A673 (cell line): ENCODE measurements around the gene DIP2C. TPM values are rescaled to one million over a fixed set of nuclear protein-coding genes. Genes with fewer than 3 reads are reported as not detected.

Experiments used
- BruUV-seq: library from RNA; stranded (reverse); fragments of 400-500 nt; replicated peaks from 2 replicates; lab custom pipeline; 2021; lab: Mats Ljungman, UMichigan
- CTCF ChIA-PET: fragments of 300-600 bp; sonication (Branson Sonifier 250); formaldehyde crosslinking; loops from one replicate; lab custom pipeline; 2022; ENCODE audit warnings: antibody characterized with exemption; lab: Charles Lee
- POLR2A ChIA-PET: fragments of 300-600 bp; sonication (Branson Sonifier 250); formaldehyde crosslinking; loops from one replicate; lab custom pipeline; 2022; ENCODE audit warnings: antibody characterized with exemption; ENCODE audit not compliant: low non-redundant PET; lab: Charles Lee
- DNase-seq: peaks from one replicate; pipeline ENCODE4 v3.0.0-alpha.2; 2015; ENCODE audit warnings: low spot score
- H3K27ac ChIP-seq: fragments of 200-600 bp; sonication (generic); 2 replicates; pipeline ENCODE4 v1.5.1; 2016; ENCODE audit warnings: mixed run types, low read depth, mild to moderate bottlenecking, mixed read lengths, antibody characterized with exemption, low read length; ENCODE audit not compliant: poor library complexity, severe bottlenecking
- H3K27me3 ChIP-seq: fragments of 200-600 bp; sonication (generic); replicated peaks from 2 replicates; pipeline ENCODE4 v1.6.1; 2017; ENCODE audit warnings: mixed run types, low read depth, mild to moderate bottlenecking, mixed read lengths, antibody characterized with exemption, low read length; ENCODE audit not compliant: insufficient read depth, poor library complexity
- H3K36me3 ChIP-seq: fragments of 200-600 bp; sonication (generic); 2 replicates; pipeline ENCODE4 v1.6.1; 2016; ENCODE audit warnings: mixed run types, mild to moderate bottlenecking, mixed read lengths, antibody characterized with exemption, low read length; ENCODE audit not compliant: insufficient read depth, poor library complexity, severe bottlenecking
- H3K4me1 ChIP-seq: fragments of 200-600 bp; sonication (generic); 2 replicates; pipeline ENCODE4 v1.6.1; 2017; ENCODE audit warnings: mixed run types, mild to moderate bottlenecking, mixed read lengths, antibody characterized with exemption, low read length; ENCODE audit not compliant: insufficient read depth, poor library complexity, severe bottlenecking
- H3K4me3 ChIP-seq: fragments of 200-600 bp; sonication (generic); 2 replicates; pipeline ENCODE4 v1.5.1; 2016; ENCODE audit warnings: low read depth, mixed run types, mild to moderate bottlenecking, mixed read lengths, low read length; ENCODE audit not compliant: poor library complexity, severe bottlenecking
- H3K9me3 ChIP-seq: fragments of 200-600 bp; sonication (generic); 2 replicates; pipeline ENCODE4 v1.6.1; 2016; ENCODE audit warnings: mixed run types, low read depth, mild to moderate bottlenecking, mixed read lengths, antibody characterized with exemption, low read length; ENCODE audit not compliant: poor library complexity, severe bottlenecking
- EZH2 ChIP-seq: fragments of 200-600 bp; sonication (generic); IDR thresholded peaks from 2 replicates; pipeline ENCODE4 v1.6.1; 2017; ENCODE audit warnings: borderline replicate concordance, low read depth, mild to moderate bottlenecking, mixed read lengths, antibody characterized with exemption, low read length; ENCODE audit not compliant: poor library complexity, severe bottlenecking
- intact Hi-C: fragments of 100-400 bp; cut with micrococcal nuclease; formaldehyde crosslinking; loops from one replicate; pipeline ENCODE4 v1.10.0; 2022; ENCODE audit not compliant: unreplicated experiment
- total RNA-seq: library from RNA; stranded (reverse); gene quantifications from 2 replicates; pipeline ENCODE4 v1.2.3, GENCODE V29; 2021
- TF ChIP-seq, protein P1 (sequence below): fragments of 300-800, 200-600 bp; sonication (generic); conservative IDR thresholded peaks from 2 replicates; pipeline ENCODE4 v1.5.1; 2017; ENCODE audit warnings: low read depth, mild to moderate bottlenecking, antibody characterized with exemption, low read length, moderate library complexity, mixed read lengths

DIP2C gene
- total RNA-seq, 1 experiment from 2014 or later, result 13.2 TPM

- TF ChIP-seq, protein P1, sequence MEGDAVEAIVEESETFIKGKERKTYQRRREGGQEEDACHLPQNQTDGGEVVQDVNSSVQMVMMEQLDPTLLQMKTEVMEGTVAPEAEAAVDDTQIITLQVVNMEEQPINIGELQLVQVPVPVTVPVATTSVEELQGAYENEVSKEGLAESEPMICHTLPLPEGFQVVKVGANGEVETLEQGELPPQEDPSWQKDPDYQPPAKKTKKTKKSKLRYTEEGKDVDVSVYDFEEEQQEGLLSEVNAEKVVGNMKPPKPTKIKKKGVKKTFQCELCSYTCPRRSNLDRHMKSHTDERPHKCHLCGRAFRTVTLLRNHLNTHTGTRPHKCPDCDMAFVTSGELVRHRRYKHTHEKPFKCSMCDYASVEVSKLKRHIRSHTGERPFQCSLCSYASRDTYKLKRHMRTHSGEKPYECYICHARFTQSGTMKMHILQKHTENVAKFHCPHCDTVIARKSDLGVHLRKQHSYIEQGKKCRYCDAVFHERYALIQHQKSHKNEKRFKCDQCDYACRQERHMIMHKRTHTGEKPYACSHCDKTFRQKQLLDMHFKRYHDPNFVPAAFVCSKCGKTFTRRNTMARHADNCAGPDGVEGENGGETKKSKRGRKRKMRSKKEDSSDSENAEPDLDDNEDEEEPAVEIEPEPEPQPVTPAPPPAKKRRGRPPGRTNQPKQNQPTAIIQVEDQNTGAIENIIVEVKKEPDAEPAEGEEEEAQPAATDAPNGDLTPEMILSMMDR, result no peak
- no peak for TF ChIP-seq EZH2
- Histone ChIP-seq H3K27ac (no peak overlapping the region), H3K27me3 (no peaks in the 10 kb centered on the region), H3K4me3 (no peak overlapping the region), H3K9me3 (no peaks in the 10 kb centered on the region), H3K4me1 (peaks cover 6% of the 10 kb centered on the region), H3K36me3 (no peaks in the 10 kb centered on the region)
- CTCF ChIA-PET, result no interaction called here
- POLR2A ChIA-PET, result no interaction called here
- no TSS peak for BruUV-seq
- no peak for DNase-seq
- intact Hi-C loops, result no loop called here
These were observed 13.3 kb downstream of the DIP2C start for GRCh38 chr10:676178-676577.

DNA sequence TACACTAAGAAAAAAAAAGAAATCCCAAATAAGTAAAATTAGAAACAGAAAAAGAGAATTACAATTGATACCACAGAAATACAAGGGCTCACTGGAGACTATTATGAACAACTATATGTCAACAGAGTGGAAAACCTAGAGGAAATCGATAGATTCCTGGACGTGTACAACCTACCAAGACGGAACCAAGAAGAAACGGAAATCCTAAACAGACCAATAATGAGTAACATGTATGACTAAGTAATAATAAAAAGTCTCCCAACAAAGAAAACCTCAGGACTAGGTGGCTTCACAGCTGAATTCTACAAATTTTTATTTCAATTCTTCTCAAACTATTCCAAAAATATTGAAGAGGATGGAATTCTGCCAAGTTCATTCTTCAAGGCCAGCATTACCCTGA is 13.9 kb downstream of the DIP2C start:
- Histone ChIP-seq H3K9me3 (no peaks in the 10 kb centered on the region), H3K36me3 (no peaks in the 10 kb centered on the region), H3K4me1 (peaks cover 6% of the 10 kb centered on the region), H3K4me3 (no peak overlapping the region), H3K27me3 (no peaks in the 10 kb centered on the region), H3K27ac (no peak overlapping the region)
- POLR2A ChIA-PET, result no interaction called here
- DNase-seq, result no peak
- BruUV-seq, result no TSS peak
- intact Hi-C loops, result no loop called here
- TF ChIP-seq, protein P1, result no peak
- no peak for TF ChIP-seq EZH2
- CTCF ChIA-PET, result no interaction called here

DNA sequence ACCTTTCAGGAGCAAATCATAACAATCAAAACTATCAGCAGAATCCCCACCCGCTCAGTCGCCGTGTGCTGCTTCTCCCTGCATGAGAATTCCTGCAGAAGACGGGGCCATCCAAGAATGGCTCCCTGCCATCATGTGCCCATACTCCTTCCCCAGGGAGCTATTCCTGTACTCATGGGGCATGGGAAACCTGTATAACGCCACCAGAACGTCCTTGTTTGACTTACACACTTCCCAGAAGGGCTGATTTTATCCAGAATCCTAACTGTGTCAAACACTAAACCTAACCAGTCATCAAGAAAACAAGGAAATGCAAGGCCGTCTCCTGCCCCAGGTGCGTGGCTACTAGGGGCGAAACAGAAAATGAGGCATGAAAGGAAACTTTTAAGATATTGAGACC is 16.0 kb downstream of the DIP2C start:
- no TSS peak for BruUV-seq
- no peak for DNase-seq
- ChIA-PET CTCF (no interaction called here), POLR2A (no interaction called here)
- Histone ChIP-seq H3K4me1 (peaks cover 6% of the 10 kb centered on the region), H3K27ac (no peak overlapping the region), H3K9me3 (no peaks in the 10 kb centered on the region), H3K4me3 (no peak overlapping the region), H3K27me3 (no peaks in the 10 kb centered on the region), H3K36me3 (no peaks in the 10 kb centered on the region)
- intact Hi-C loops, result no loop called here
- TF ChIP-seq, protein P1, result no peak
- no peak for TF ChIP-seq EZH2
